Hepatocyte (in vitro differentiated cells): ENCODE measurements around the gene USP32.

Experiments used
- EZH2 ChIP-seq: fragments of 200-600 bp; sonication (generic); IDR thresholded peaks from 2 replicates; pipeline ENCODE4 v1.6.1; 2016; ENCODE audit warnings: antibody characterized with exemption, mild to moderate bottlenecking, borderline replicate concordance
- EZH2phosphoT487 ChIP-seq: fragments of 200-600 bp; sonication (generic); IDR thresholded peaks from one replicate; pipeline ENCODE4 v1.6.1; 2018; ENCODE audit warnings: antibody characterized with exemption, mild to moderate bottlenecking, low read depth, moderate library complexity; ENCODE audit not compliant: unreplicated experiment, severe bottlenecking
- TF ChIP-seq, protein P1 (sequence below): fragments of 200-600 bp; sonication (generic); IDR thresholded peaks from 2 replicates; pipeline ENCODE4 v1.5.1; 2016; ENCODE audit warnings: antibody characterized with exemption, mild to moderate bottlenecking; ENCODE audit not compliant: poor library complexity

GRCh38 chr17:60256174-60256573 lies 135.8 kb downstream of the USP32 start:
- TF ChIP-seq, protein P1, sequence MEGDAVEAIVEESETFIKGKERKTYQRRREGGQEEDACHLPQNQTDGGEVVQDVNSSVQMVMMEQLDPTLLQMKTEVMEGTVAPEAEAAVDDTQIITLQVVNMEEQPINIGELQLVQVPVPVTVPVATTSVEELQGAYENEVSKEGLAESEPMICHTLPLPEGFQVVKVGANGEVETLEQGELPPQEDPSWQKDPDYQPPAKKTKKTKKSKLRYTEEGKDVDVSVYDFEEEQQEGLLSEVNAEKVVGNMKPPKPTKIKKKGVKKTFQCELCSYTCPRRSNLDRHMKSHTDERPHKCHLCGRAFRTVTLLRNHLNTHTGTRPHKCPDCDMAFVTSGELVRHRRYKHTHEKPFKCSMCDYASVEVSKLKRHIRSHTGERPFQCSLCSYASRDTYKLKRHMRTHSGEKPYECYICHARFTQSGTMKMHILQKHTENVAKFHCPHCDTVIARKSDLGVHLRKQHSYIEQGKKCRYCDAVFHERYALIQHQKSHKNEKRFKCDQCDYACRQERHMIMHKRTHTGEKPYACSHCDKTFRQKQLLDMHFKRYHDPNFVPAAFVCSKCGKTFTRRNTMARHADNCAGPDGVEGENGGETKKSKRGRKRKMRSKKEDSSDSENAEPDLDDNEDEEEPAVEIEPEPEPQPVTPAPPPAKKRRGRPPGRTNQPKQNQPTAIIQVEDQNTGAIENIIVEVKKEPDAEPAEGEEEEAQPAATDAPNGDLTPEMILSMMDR, result no peak
- TF ChIP-seq EZH2phosphoT487 (no peak), EZH2 (no peak)
